IPS DF 19.7 (cell line): Measurements from ENCODE around the gene POLR2H.

Source experiments
- DNase-seq: peaks from one replicate; pipeline ENCODE4 v3.0.0-alpha.2; 2013; ENCODE audit warnings: low read depth, low spot score

POLR2H gene

DNA sequence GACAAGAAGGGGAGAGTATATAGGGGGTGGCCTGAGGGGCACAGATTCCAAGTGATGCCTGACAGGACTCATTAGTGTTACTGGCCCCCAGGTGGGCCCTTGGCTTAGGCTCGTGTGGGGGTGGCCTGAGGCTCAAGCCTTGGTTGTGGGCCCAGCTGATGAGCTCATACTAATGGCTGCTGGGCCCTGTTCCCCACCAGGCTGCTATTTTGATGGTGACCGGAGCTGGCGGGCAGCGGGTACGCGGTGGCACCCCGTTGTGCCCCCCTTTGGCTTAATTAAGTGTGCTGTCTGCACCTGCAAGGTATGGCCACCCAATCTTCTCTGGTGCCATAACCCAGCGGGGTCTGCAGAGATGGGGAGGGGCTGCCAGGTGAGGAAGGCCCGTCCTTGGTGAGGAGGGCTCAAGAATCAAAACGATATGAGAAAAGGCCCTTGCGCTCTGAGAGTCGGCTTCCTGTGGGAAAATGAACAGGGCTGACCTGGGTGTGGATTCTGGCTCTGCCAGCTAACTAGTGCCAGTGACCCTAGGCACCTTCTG, 25.7 kb downstream of the POLR2H start:
- DNase-seq: no peak

DNA sequence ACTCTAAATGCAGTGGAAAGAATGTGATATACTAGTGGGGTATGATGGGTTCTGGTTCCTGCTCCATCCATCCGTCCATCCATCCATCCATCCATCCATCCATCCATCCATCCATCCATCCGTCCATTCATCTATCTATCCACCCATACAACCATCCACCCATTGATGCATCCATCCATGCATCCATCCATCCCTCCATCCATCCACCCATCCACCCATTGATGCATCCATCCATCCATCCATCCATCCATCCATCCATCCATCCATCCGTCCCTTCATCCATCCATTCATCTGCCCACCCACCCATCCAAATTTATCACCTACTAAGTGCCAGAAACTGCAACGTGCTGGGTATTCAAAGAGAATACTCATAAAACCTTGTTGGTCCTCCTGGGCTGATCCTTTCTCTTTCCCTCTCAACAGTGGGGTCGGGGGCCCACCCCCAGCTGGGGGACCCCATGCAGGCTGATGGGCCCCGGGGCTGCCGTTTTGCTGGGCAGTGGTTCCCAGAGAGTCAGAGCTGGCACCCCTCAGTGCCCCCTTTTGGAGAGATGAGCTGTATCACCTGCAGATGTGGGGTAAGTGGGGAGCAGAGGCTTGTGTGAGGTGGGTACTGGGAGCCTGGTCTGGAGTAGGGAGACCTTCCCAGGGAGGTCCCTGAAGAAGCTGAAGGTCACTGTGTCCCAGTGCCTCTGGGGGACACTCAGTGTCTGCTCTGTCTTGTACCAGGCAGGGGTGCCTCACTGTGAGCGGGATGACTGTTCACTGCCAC, 26.8 kb downstream of the POLR2H start:
- no peak for DNase-seq

DNA sequence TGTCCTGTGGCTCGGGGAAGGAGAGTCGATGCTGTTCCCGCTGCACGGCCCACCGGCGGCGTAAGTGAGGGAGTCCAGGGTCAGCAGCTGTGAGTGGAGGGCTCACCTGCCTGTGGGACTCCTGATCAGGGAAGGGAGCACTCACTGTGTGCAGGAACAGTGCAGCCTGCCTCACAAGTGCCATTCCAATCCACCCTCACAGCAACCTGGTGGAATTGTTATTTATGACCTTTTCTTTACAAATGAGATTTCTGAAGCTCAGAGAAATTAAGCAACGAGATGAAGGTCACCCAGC, 27.4 kb downstream of the POLR2H start:
- DNase-seq: no peak

- DNase-seq: no peak
Observed at GRCh38 chr3:184389384-184389783, 27.9 kb downstream of the POLR2H start.

- no peak for DNase-seq
Observed at GRCh38 chr3:184389935-184390528, 28.5 kb downstream of the POLR2H start.

DNA sequence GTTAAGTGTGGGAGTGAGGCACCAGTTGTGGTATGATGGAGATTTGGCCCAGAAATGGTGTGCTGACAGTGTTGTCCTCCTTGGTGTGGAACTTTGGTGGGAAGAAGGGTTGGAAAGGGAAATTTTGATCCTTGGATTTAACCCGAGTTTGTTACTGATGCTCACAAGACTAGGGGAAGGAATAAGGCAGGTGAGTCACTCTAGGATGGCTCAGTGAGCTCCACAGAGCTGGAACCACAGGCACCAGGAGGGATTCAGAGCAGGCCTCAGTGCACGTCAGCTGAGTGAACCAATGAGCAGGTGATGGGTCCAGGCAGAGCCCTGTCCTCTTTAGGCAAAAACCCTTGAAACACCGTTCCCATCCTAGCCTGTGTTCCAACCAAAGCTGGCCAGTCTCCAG, 29.8 kb downstream of the POLR2H start:
- no peak for DNase-seq

GRCh38 chr3:184395320-184395660, 33.8 kb downstream of the POLR2H start:
- no peak for DNase-seq

DNA sequence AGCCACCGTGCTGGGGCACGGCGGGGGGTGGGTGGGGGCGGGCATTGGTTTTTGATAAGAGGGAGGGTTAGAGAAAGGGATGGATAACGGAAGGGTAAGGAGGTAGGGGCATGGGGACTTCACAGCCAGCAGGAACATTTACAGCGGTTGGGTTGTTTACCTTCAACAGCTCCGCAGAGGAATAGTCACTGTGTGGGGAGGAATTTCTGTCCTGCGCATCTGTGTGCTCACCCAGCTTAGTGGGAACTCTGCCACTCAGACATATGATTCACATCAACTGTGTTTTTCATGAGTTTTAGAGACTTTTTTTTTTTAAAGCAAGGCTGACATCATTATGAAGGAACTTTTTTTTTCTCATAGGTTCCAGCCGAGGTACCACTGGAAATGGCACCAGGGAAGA, 37.9 kb downstream of the POLR2H start:
- no peak for DNase-seq

DNA sequence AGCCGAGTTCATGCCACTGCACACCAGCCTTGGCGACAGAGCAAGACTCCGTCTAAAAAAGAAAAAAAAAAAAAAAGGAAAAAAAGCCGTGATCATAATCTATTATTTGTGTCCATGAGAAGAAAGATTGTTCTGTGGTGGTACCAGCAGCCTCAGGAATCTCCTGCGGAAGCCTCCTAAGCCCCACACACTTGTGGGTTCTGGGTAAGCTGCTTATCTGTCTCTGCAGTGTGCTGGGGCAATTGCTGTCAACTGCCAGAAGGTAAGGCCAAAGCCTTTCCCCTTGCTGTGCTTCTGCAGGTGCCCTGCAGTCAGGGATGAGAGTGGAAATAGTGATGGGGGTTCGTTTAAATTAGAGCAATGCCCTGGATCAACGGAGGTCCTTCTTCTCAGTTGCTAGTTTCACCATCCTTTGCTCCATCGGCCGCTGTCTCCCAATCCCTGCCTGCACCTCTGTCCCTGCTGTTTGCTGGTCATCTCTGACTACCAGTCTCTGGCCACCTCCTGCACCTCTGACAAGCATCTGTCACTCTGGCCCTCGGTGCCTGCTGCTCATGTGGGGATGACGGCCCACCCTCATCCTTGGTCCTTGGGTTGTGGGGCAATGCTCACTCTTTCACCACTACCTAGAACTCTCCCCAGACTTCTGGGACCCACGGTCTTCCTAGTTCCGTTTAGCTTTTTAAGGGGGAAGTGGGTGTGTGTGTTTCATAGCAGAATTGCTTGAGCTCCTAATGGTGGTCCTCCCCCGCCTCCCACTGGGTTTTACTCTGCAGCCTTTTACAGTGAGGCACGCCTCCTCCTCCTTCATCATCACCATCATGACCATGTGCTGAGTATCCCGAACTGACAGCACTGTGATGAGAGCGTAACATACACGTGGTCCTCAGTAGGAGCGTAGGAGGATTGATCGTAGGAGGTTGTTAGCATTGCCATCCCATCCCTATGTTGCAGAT, 43.8 kb downstream of the POLR2H start:
- DNase-seq: no peak

DNA sequence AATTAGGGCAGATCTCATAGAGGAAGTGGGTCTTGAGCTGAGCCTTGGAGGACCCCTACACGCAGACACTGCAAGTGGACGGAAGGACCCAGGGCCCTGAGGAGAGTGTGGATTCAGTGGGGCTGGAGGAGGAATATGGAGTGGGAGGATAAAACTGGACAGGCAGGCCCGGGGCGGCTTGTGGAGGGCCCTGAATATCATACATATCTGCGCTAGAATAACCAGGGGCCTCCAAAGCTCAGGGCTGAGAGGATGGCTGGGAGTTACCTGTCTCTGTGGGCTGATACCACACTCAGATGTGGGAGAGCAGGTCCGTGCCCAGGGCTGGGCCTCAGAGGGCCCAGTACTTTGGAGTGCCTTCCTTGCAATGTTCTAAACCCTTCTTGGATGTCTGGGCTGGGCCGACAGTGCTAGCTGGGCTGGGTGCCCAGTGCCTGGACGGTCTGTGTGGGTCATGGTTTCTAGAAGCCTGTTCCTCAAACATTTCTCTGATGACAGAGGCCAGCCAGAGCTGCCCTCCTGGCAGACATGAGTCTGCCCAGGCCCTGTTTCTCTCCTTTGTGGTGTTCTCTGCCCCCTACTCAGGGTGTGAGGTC, 47.9 kb downstream of the POLR2H start:
- no peak for DNase-seq

GRCh38 chr3:184409946-184410500, 48.5 kb downstream of the POLR2H start:
- no peak for DNase-seq

- no peak for DNase-seq
Observed at GRCh38 chr3:184414418-184415202, 53.1 kb downstream of the POLR2H start.

GRCh38 chr3:184415203-184415490, 53.6 kb downstream of the POLR2H start:
- no peak for DNase-seq

DNA sequence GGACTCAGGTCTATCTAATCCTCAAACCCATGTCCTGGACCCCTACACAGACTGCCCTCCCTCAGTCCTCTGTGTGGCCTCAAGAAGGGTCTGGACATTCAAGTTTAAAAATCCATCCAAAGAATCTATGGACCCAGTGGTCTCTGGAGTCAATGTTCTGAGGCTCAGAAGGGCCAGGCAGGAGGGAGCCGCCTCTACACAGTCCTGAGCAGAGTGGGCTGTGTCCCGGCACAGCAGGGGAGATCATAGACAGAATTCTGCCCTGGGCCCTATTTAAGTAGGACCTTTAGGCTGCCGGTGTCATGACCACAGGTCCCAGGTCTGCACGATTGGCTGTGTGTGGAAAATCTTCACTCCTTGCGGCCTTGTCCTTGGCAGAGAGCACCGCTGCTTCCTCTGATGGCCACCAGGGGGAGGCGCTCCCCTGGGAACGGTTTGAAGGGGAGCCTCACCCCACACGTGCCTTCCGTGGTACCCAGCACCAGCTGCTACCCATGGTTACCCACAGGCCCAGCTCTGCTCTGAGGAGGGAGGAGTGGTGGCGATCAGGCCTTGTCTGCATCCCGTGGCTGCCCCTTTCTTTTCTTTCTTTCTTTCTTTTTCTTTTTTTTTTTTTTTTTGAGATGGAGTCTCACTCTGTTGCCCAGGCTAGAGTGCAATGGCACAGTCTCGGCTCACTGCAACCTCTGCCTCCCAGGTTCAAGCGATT, 56.3 kb downstream of the POLR2H start:
- DNase-seq: peak; percentile 23
